Mucosa of descending colon (tissue), 3 donors: ENCODE data around the gene AADAC. TPM values are rescaled to one million over a fixed set of nuclear protein-coding genes. Genes with fewer than 3 reads are reported as not detected.

Source experiments
- ATAC-seq: fragments of 200-7000 bp; cut with Tn5 transposase; one replicate; pipeline ENCODE4 v1.9.1; 2020; ENCODE audit warnings: mild to moderate bottlenecking, moderate library complexity
- DNase-seq, 3 donors: peaks; one replicate each; pipeline ENCODE4 v3.0.0-alpha.2; 2020
- H3K36me3 ChIP-seq: fragments of 200-600 bp; one replicate; pipeline ENCODE4 v1.8.0; 2021; ENCODE audit warnings: low read depth, mild to moderate bottlenecking
- H3K4me1 ChIP-seq: fragments of 200-600 bp; one replicate; pipeline ENCODE4 v1.8.0; 2021; ENCODE audit warnings: low read depth, mild to moderate bottlenecking
- H3K4me3 ChIP-seq: fragments of 200-600 bp; one replicate; pipeline ENCODE4 v1.8.0; 2021; ENCODE audit warnings: mild to moderate bottlenecking
- H3K9me3 ChIP-seq: fragments of 200-600 bp; one replicate; pipeline ENCODE4 v1.8.0; 2021; ENCODE audit warnings: mild to moderate bottlenecking
- CTCF ChIP-seq: fragments of 200-600 bp; IDR thresholded peaks from one replicate; pipeline ENCODE4 v1.8.0; 2022; ENCODE audit warnings: antibody characterized with exemption, mild to moderate bottlenecking
- intact Hi-C, 2 donors: fragments of 100-400 bp; cut with DNase I in 1 of 2; cut with micrococcal nuclease in 1 of 2; formaldehyde crosslinking; loops; one replicate each; pipeline versions ENCODE4 v1.11.0 to v1.11.1; 2022; cut with DNase I, micrococcal nuclease
- total RNA-seq, 3 donors: library from RNA; stranded (reverse); fragmentation: NEBNext Ultra II Directional in 2 of 3; extraction: Animal tissue kit (Norgen Biotek cat#: 25700) in 2 of 3; gene quantifications; one replicate each; pipeline versions ENCODE4 v1.2.1 to v1.2.4, GENCODE V29; 2021 to 2023
- donor health status: DM: no; HTN: no; CAD: no; lungs with moderate emphysema.
- donor health status: DM: no; HTN: no; CAD: no.
- donor health status: DM: no; HTN: yes; CAD: no.

Gene AADAC
- total RNA-seq, 3 donors from 2014 or later, result 0.19 to 0.35 TPM; not detected in 1

GRCh38 chr3:151859233-151859673 is 45.3 kb downstream of the AADAC start:
- H3K4me1 ChIP-seq, result no peaks in the 10 kb centered on the region
- no peaks in the 10 kb centered on the region for H3K36me3 ChIP-seq
- H3K4me3 ChIP-seq, result no peak overlapping the region
- ATAC-seq (no peak), DNase-seq (no peak)
- no peaks in the 10 kb centered on the region for H3K9me3 ChIP-seq
- intact Hi-C loops, result no loop called here
- TF ChIP-seq CTCF, result no peak

GRCh38 chr3:151859905-151860304 is 46.0 kb downstream of the AADAC start:
- no peaks in the 10 kb centered on the region for H3K4me1 ChIP-seq
- no peaks in the 10 kb centered on the region for H3K36me3 ChIP-seq
- ATAC-seq, result no peak
- H3K9me3 ChIP-seq, result no peaks in the 10 kb centered on the region
- intact Hi-C loops, result no loop called here
- no peak overlapping the region for H3K4me3 ChIP-seq
- no peak for TF ChIP-seq CTCF
- no peak for DNase-seq

DNA sequence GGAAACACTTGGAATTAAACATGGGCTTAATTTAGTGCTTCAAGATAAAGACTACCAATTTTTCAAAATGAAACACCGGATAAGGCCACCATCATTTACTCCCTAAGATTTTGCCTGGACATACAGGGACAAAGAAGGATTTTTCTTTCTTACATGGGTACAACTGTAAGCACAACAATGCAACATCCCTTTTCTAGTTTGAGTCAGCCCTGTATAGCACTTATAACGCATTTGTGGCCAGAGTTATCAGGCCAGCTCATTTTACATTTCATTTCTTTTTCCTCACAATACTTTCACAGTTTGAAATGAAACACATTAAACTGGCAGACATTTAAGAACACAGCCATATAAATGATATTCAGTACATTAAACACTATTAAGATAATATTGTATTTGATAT is 49.7 kb downstream of the AADAC start:
- TF ChIP-seq CTCF, result no peak
- intact Hi-C loops, result no loop called here
- DNase-seq (no peak), ATAC-seq (no peak)
- H3K4me3 ChIP-seq, result no peak overlapping the region
- H3K4me1 ChIP-seq, result no peaks in the 10 kb centered on the region
- H3K36me3 ChIP-seq, result no peaks in the 10 kb centered on the region
- H3K9me3 ChIP-seq, result no peaks in the 10 kb centered on the region

DNA sequence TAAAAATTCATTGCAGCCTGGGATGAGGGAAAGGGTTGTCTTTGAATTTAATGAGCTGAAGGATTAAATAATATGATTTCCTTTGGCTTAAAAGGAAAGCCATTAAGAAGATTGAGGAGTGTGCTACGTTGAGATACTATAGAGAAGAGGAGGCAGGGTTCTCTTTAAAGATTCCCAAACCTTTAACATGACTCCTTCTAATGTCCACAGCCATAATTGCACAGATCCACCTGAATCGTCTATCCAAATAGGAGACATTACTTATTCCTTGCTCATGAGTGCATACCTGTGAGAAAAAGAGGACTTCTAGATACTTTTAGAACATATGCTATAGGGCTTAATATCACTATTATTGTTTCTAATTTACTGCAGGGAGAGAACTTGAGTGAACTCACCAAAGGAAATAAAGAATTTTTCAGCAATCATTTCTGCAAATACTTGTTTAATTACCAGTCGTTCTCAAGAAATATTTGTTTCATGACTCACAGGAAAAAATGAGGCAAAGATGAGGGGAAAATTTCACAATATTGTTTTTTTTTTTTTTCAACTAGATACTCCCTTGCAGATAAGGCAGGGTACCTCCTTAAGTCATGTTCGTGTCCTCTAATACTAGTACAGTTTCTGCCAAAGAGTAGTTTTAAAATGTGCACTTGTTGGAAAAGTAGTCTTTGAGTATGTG is 50.6 kb downstream of the AADAC start:
- Histone ChIP-seq H3K9me3 (no peaks in the 10 kb centered on the region), H3K4me3 (no peak overlapping the region), H3K36me3 (no peaks in the 10 kb centered on the region), H3K4me1 (no peaks in the 10 kb centered on the region)
- no peak for ATAC-seq
- intact Hi-C loops, result no loop called here
- no peak for DNase-seq
- TF ChIP-seq CTCF, result no peak

DNA sequence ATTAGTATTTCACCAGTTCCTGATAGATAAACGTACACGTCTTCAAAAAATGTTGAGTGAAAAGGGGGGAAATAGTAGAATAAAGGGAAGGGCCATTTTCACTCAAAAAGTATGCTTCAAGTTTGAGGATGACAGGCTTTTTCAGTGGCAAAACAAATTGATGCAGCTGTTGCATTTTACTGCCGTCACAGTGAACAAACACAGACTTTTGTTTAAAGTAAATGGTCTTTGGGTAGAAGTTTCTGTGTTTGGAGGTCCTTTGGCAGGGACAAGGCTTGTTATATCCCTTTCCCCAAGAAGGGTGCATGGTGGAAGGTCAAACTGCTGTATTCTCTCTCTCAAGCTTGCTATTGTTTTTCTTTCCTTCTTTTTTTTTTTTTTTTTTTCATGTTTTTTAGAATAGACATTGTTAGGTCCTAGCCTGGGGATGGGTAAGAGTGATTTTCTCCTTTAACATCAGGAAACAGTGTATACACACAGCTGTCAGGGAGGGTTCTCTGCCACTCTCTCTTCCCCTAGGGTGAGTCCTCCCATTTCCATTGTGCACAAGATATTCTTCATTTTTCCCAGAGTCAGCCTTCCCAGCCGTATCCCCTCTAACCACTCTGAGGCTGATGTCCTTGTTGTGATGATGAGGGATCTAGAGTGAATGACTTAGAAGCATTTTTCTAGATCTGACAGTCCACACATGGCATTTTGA is 52.9 kb downstream of the AADAC start:
- Histone ChIP-seq H3K4me3 (no peak overlapping the region), H3K9me3 (no peaks in the 10 kb centered on the region), H3K36me3 (no peaks in the 10 kb centered on the region), H3K4me1 (no peaks in the 10 kb centered on the region)
- no peak for TF ChIP-seq CTCF
- DNase-seq (no peak), ATAC-seq (no peak)
- intact Hi-C loops, result no loop called here
